ENCODE data around the gene ARX. TPM values are rescaled to one million over a fixed set of nuclear protein-coding genes. Genes with fewer than 3 reads are reported as not detected.

ARX gene
- total RNA-seq, 3 donors from 2014 or later (not counting 1 experiment from before 2014, with no cell fraction given), result not detected

- H3K4me3 ChIP-seq (ENCODE audit: low read length), result no peak overlapping the region
- no peak for TF ChIP-seq CTCF (IDR thresholded peaks at IDR 0.05)
- intact Hi-C loops (cut with micrococcal nuclease), result no loop called here
- H3K4me3 Mint-ChIP-seq, result no peak overlapping the region
- no peaks in the 10 kb centered on the region for H3K4me1 ChIP-seq (ENCODE audit: control insufficient read depth, insufficient read depth, low read length)
- H3K27ac ChIP-seq (ENCODE audit: low read length), result no peak overlapping the region
- peaks cover 0 to 5% of the 10 kb centered on the region in 2 donors for H3K27me3 Mint-ChIP-seq (ENCODE audit: low read depth in 2 of 2)
- no peaks in the 10 kb centered on the region for H3K36me3 ChIP-seq (ENCODE audit: control insufficient read depth, insufficient read depth, low read length)
- DNase-seq, result no peak
- H3K9me3 ChIP-seq (ENCODE audit: control insufficient read depth, insufficient read depth, low read length), result no peaks in the 10 kb centered on the region
- H3K4me1 Mint-ChIP-seq, result no peaks in the 10 kb centered on the region
- no peaks in the 10 kb centered on the region for H3K9me3 Mint-ChIP-seq
- no peak overlapping the region for H3K27ac Mint-ChIP-seq
- 88% methylated on average over 10 of the region's 10 CpGs for WGBS (ENCODE audit: insufficient coverage)
- H3K36me3 Mint-ChIP-seq, result no peaks in the 10 kb centered on the region
- H3K27me3 ChIP-seq (ENCODE audit: control insufficient read depth, insufficient read depth, low read length), result no peaks in the 10 kb centered on the region
- no peak for ATAC-seq
Measured at GRCh38 chrX:25039036-25039435, 23.3 kb upstream of the ARX start.

GRCh38 chrX:25034889-25035288 is 19.1 kb upstream of the ARX start:
- 90% methylated on average over 2 of the region's 3 CpGs for WGBS (ENCODE audit: insufficient coverage)
- intact Hi-C loops (cut with micrococcal nuclease), result no loop called here

GRCh38 chrX:25029288-25029825 is 13.6 kb upstream of the ARX start:
- no peak for ATAC-seq
- no peak for TF ChIP-seq CTCF (IDR thresholded peaks at IDR 0.05)
- Histone ChIP-seq H3K4me1 (ENCODE audit: control insufficient read depth, insufficient read depth, low read length) (no peaks in the 10 kb centered on the region), H3K36me3 (ENCODE audit: control insufficient read depth, insufficient read depth, low read length) (no peaks in the 10 kb centered on the region), H3K27ac (ENCODE audit: low read length) (no peak overlapping the region), H3K27me3 (ENCODE audit: control insufficient read depth, insufficient read depth, low read length) (peaks cover 3% of the 10 kb centered on the region), H3K9me3 (ENCODE audit: control insufficient read depth, insufficient read depth, low read length) (no peaks in the 10 kb centered on the region), H3K4me3 (ENCODE audit: low read length) (no peak overlapping the region)
- no peak for DNase-seq
- 95% methylated on average over 15 of the region's 16 CpGs for WGBS (ENCODE audit: insufficient coverage)
- Mint-ChIP-seq H3K9me3 (no peaks in the 10 kb centered on the region), H3K36me3 (no peaks in the 10 kb centered on the region), H3K27me3 (ENCODE audit: low read depth in 2 of 2) (peaks cover 7 to 36% of the 10 kb centered on the region in 2 donors), H3K27ac (no peak overlapping the region), H3K4me3 (no peak overlapping the region), H3K4me1 (no peaks in the 10 kb centered on the region)
- intact Hi-C loops (cut with micrococcal nuclease), result loop anchor here (10.0 kb wide), 1 partner anchor 195 kb away; no protein-coding TSS in a partner anchor

More at GRCh38 chrX:25034889-25035288, 19.1 kb upstream of the ARX start:
- Mint-ChIP-seq H3K27ac (no peak overlapping the region), H3K27me3 (ENCODE audit: low read depth in 2 of 2) (peaks cover 0 to 5% of the 10 kb centered on the region in 2 donors), H3K36me3 (no peaks in the 10 kb centered on the region), H3K4me3 (no peak overlapping the region), H3K9me3 (no peaks in the 10 kb centered on the region), H3K4me1 (no peaks in the 10 kb centered on the region)
- Histone ChIP-seq H3K27me3 (ENCODE audit: control insufficient read depth, insufficient read depth, low read length) (no peaks in the 10 kb centered on the region), H3K4me3 (ENCODE audit: low read length) (no peak overlapping the region), H3K27ac (ENCODE audit: low read length) (no peak overlapping the region), H3K4me1 (ENCODE audit: control insufficient read depth, insufficient read depth, low read length) (no peaks in the 10 kb centered on the region), H3K9me3 (ENCODE audit: control insufficient read depth, insufficient read depth, low read length) (no peaks in the 10 kb centered on the region), H3K36me3 (ENCODE audit: control insufficient read depth, insufficient read depth, low read length) (no peaks in the 10 kb centered on the region)
- DNase-seq, result no peak
- no peak for ATAC-seq
- TF ChIP-seq CTCF (IDR thresholded peaks at IDR 0.05), result no peak

- H3K9me3 Mint-ChIP-seq, result no peaks in the 10 kb centered on the region
- no peak for DNase-seq
- no peak for ATAC-seq
- H3K27me3 ChIP-seq (ENCODE audit: control insufficient read depth, insufficient read depth, low read length), result peaks cover 3% of the 10 kb centered on the region
- H3K4me3 ChIP-seq (ENCODE audit: low read length), result no peak overlapping the region
- H3K27ac ChIP-seq (ENCODE audit: low read length), result no peak overlapping the region
- no peaks in the 10 kb centered on the region for H3K4me1 ChIP-seq (ENCODE audit: control insufficient read depth, insufficient read depth, low read length)
- no peaks in the 10 kb centered on the region for H3K9me3 ChIP-seq (ENCODE audit: control insufficient read depth, insufficient read depth, low read length)
- no peak for TF ChIP-seq CTCF (IDR thresholded peaks at IDR 0.05)
- 86% methylated on average over 6 of the region's 7 CpGs for WGBS (ENCODE audit: insufficient coverage)
- H3K27ac Mint-ChIP-seq, result no peak overlapping the region
- intact Hi-C loops (cut with micrococcal nuclease), result loop anchor here (10.0 kb wide), 1 partner anchor 194 kb away; no protein-coding TSS in a partner anchor
- H3K27me3 Mint-ChIP-seq (ENCODE audit: low read depth in 2 of 2), result peaks cover 12 to 43% of the 10 kb centered on the region in 2 donors
- no peaks in the 10 kb centered on the region for H3K36me3 ChIP-seq (ENCODE audit: control insufficient read depth, insufficient read depth, low read length)
- H3K4me1 Mint-ChIP-seq, result no peaks in the 10 kb centered on the region
- H3K4me3 Mint-ChIP-seq, result no peak overlapping the region
- no peaks in the 10 kb centered on the region for H3K36me3 Mint-ChIP-seq
Measured at GRCh38 chrX:25028726-25029125, 13.0 kb upstream of the ARX start.

All from natural killer cell (primary cell).